ENCODE data around the gene ESAM.

- TF ChIP-seq CTCF (IDR thresholded peaks at IDR 0.05; ENCODE audit: low read depth, low read length) (no peak), POLR2A (IDR thresholded peaks at IDR 0.05; ENCODE audit: extremely low read depth, insufficient read length) (no peak)
- TF ChIP-seq, protein P1, sequence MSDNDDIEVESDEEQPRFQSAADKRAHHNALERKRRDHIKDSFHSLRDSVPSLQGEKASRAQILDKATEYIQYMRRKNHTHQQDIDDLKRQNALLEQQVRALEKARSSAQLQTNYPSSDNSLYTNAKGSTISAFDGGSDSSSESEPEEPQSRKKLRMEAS (IDR thresholded peaks at IDR 0.05; ENCODE audit: low read depth, low read length) = no peak
Measured at GRCh38 chr11:124753205-124753604, 8.9 kb downstream of the ESAM start.
